HG02870 (cell line): Measurements from ENCODE around the gene APLNR.

Experiments
- ATAC-seq: cut with Tn5 transposase; IDR thresholded peaks from one replicate; pipeline ENCODE4 v1.9.1; 2021; ENCODE audit warnings: mild to moderate bottlenecking, moderate library complexity; ENCODE audit not compliant: unreplicated experiment

APLNR gene

GRCh38 chr11:57219021-57219627, 17.9 kb downstream of the APLNR start:
- no peak for ATAC-seq

DNA sequence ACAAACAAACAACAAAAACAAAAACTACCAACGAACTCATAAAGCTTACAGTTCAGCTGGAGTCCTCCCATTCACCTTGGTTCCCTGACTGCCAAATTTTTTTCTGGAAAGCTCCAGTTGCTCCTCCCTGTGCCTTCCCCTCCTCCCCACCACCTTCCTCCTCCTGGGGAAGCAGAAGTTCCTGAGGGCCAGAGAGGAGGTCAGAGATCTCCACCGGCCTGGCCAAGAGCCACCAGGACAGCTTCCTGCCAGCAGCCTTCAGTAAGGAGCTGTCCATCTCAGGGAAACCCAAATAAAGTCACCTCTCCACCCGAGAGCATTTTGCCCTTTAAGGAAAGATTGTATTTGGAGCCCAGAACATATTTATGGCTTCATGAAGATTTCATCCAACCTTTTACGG, 20.0 kb downstream of the APLNR start:
- ATAC-seq, result no peak

GRCh38 chr11:57216463-57216862, 20.6 kb downstream of the APLNR start:
- no peak for ATAC-seq

- no peak for ATAC-seq
These were observed 22.6 kb downstream of the APLNR start for GRCh38 chr11:57214494-57214893.

GRCh38 chr11:57214098-57214417, 23.0 kb downstream of the APLNR start:
- ATAC-seq, result no peak

GRCh38 chr11:57213342-57214097, 23.5 kb downstream of the APLNR start:
- no peak for ATAC-seq

DNA sequence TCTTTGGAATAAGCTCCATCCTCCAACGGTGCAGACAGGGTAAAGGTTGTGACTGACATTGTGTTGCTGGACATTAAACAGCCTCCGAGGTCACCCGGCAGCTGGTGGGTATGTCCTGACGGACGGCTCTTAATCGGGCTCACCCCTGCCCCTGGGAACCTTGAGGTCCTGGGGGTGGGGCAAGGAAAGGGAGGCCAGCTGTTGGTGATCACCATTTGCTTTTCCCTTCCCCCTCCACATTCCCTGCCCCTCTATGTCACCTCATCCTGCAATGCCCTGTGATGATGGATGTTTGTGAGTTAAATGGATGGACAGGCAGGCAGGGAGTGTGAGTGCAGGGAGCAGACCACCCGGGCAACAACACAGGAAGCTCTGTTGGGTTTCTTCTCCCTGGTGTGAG, 26.3 kb downstream of the APLNR start:
- ATAC-seq, result no peak

- no peak for ATAC-seq
These were observed 29.9 kb downstream of the APLNR start for GRCh38 chr11:57207168-57207567.

GRCh38 chr11:57205041-57205641, 31.9 kb downstream of the APLNR start:
- no peak for ATAC-seq

- no peak for ATAC-seq
These were observed 33.1 kb downstream of the APLNR start for GRCh38 chr11:57203882-57204480.

DNA sequence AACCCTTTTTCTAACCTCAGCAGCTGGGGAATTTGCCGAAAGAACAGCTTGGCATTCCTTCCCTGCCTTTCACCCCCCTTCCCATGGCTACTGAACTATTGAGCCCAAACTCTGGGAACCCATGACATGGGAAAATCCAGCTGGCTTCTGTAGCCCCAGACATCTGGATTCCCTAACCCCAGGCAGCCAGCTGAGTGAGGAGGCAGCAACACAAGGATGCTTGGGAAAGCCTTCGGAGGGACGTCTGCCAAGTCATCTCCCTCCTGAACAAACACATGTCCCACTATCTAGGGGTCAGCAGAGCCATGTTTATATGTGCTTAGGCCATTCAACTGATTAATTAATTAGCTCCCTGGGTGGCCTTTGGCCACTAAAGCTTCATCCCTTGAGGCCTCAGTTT, 33.7 kb downstream of the APLNR start:
- no peak for ATAC-seq

DNA sequence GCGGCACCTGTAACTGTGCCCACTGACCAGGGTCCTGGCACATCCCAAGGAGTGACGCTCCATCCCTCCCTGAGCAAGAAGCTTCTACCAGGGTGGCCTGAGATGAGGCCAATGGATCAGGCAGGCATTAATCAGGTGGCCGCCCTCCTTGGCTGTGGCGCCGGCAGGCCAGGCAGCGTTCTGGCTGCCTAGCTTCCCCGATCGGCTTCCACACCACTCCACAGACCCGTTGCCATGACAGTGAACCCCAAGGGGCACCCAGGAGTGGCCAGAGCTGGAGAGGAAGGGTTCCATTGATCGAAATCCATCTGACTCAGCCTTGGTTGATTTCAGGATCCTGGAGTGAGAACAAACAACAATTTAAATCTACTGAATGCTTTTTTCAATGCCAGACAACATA, 34.8 kb downstream of the APLNR start:
- no peak for ATAC-seq

- ATAC-seq, result no peak
These were observed 36.1 kb downstream of the APLNR start for GRCh38 chr11:57200917-57201316.

DNA sequence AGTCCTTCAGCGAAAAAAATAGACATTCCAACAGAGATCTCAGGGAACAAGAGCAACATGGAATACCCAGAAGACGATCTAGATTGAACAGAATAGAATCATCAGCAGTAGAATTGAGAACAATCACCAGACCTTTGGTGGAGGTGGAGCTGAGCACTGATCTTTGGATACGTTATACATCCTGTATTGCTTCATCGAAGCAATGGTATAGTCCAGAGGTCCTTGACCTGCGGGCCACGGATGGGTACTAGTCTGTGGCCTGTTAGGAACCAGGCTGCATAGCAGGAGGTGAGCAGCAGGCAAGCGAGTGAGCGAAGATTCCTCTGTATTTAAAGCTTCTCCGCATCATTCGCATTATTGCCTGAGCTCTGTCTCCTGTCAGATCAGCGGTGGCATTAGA, 37.7 kb downstream of the APLNR start:
- ATAC-seq, result no peak

- ATAC-seq, result no peak
These were observed 39.3 kb downstream of the APLNR start for GRCh38 chr11:57197762-57198161.

GRCh38 chr11:57196596-57196995, 40.5 kb downstream of the APLNR start:
- ATAC-seq, result no peak

GRCh38 chr11:57192316-57192715, 44.7 kb downstream of the APLNR start:
- no peak for ATAC-seq

DNA sequence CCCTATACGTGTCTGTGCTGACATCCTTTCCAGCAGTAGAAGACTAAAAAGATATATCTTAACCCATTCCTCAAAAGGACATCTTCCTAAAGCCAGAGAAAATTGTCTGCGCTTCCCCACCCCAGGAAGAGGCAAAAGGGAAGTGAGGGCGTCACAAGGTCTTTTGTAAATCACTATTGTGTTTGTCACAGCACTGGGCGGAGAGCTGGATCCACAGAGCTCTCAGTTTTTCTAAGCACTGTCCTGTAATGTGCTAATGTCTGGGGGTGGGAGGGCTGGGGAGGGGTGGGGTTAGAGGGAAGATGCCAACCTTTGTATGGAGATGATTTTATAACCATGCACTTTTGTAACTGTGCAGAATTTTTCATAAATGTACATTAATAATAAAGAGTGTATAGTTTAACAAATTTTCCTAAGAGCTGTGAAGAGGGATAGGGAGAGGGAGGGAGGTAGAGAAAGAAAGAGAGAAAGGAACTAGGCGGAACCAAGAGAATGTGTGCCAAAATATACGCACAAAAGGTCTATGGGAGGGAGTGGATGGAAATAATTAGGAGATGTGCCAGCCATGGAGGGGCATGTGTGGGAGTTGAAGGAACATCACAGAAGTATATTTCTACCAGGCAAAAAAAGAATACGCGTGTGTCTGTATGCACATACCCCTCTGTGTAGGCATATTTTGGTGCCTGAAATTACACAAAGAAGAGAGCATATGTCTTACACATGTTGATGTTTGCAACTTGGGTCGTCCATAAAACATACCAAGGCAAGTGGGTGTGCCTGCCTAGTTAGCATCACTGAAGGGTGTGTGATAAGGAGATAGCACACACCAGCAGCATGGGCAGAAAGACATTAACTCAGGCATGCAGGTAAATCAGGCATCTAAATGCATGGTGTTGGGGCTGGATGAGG, 45.5 kb downstream of the APLNR start:
- no peak for ATAC-seq

DNA sequence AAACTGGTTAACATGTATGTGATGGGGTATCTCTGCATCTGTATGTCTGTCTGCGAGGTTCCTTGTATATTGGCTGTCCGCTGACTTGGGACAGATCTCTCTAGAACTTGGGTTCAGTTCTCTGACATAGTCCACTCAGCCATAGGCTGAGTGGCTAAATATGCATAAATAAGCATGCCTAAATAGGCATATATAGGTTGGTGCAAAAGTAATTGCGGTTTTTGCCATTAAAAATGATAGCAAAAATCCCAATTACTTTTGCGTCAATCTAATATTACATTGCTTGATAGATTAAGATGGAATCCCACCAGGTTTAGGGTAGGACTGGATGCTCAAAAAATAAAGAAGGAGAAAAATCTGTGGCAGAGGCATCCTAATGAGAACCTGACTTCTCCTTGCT, 46.5 kb downstream of the APLNR start:
- ATAC-seq, result no peak
